ENCODE measurements around the gene FLT4.

DNA sequence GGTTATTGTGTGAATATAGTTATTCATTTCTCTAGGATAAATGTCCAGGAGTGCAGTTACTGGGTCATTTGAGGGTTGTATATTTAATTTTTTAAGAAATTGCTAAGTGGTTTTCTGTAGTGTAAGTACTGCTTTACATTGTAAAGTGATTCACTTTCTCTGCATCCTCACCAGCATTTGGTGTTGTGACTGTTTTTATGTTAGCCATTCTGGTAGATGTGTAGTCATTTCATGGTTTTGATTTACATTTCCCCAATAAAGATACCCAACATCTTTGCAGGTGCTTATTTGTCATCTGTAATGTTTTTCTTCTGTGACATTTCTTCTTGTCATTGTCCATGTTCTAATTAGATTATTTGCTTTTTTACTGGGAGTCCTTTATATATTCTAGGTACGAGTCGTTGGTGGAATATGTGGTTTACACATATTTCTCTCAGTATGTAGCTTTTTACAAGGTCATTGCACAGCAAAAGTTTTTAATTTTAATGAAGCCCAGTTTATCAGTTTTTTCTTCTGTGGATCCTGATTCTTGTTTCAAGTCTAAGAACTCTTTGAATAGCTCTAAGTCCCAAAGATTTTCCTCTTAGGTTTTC, 92.1 kb downstream of the FLT4 start:
- TF ChIP-seq, protein P1, sequence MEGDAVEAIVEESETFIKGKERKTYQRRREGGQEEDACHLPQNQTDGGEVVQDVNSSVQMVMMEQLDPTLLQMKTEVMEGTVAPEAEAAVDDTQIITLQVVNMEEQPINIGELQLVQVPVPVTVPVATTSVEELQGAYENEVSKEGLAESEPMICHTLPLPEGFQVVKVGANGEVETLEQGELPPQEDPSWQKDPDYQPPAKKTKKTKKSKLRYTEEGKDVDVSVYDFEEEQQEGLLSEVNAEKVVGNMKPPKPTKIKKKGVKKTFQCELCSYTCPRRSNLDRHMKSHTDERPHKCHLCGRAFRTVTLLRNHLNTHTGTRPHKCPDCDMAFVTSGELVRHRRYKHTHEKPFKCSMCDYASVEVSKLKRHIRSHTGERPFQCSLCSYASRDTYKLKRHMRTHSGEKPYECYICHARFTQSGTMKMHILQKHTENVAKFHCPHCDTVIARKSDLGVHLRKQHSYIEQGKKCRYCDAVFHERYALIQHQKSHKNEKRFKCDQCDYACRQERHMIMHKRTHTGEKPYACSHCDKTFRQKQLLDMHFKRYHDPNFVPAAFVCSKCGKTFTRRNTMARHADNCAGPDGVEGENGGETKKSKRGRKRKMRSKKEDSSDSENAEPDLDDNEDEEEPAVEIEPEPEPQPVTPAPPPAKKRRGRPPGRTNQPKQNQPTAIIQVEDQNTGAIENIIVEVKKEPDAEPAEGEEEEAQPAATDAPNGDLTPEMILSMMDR (IDR thresholded peaks at IDR 0.05; ENCODE audit: low read depth, low read length, missing input control) = no peak
- TF ChIP-seq, protein P2, sequence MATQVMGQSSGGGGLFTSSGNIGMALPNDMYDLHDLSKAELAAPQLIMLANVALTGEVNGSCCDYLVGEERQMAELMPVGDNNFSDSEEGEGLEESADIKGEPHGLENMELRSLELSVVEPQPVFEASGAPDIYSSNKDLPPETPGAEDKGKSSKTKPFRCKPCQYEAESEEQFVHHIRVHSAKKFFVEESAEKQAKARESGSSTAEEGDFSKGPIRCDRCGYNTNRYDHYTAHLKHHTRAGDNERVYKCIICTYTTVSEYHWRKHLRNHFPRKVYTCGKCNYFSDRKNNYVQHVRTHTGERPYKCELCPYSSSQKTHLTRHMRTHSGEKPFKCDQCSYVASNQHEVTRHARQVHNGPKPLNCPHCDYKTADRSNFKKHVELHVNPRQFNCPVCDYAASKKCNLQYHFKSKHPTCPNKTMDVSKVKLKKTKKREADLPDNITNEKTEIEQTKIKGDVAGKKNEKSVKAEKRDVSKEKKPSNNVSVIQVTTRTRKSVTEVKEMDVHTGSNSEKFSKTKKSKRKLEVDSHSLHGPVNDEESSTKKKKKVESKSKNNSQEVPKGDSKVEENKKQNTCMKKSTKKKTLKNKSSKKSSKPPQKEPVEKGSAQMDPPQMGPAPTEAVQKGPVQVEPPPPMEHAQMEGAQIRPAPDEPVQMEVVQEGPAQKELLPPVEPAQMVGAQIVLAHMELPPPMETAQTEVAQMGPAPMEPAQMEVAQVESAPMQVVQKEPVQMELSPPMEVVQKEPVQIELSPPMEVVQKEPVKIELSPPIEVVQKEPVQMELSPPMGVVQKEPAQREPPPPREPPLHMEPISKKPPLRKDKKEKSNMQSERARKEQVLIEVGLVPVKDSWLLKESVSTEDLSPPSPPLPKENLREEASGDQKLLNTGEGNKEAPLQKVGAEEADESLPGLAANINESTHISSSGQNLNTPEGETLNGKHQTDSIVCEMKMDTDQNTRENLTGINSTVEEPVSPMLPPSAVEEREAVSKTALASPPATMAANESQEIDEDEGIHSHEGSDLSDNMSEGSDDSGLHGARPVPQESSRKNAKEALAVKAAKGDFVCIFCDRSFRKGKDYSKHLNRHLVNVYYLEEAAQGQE (IDR thresholded peaks at IDR 0.05) = no peak
- TF ChIP-seq GABPA (IDR thresholded peaks at IDR 0.05 in 1 of 2, conservative IDR thresholded peaks at IDR 0.05 in 1 of 2) (no peak), FOXA1 (IDR thresholded peaks at IDR 0.05) (no peak)

All from liver (tissue), 3 donors.